Measurements from ENCODE around the gene CATSPER4.

CATSPER4 gene

DNA sequence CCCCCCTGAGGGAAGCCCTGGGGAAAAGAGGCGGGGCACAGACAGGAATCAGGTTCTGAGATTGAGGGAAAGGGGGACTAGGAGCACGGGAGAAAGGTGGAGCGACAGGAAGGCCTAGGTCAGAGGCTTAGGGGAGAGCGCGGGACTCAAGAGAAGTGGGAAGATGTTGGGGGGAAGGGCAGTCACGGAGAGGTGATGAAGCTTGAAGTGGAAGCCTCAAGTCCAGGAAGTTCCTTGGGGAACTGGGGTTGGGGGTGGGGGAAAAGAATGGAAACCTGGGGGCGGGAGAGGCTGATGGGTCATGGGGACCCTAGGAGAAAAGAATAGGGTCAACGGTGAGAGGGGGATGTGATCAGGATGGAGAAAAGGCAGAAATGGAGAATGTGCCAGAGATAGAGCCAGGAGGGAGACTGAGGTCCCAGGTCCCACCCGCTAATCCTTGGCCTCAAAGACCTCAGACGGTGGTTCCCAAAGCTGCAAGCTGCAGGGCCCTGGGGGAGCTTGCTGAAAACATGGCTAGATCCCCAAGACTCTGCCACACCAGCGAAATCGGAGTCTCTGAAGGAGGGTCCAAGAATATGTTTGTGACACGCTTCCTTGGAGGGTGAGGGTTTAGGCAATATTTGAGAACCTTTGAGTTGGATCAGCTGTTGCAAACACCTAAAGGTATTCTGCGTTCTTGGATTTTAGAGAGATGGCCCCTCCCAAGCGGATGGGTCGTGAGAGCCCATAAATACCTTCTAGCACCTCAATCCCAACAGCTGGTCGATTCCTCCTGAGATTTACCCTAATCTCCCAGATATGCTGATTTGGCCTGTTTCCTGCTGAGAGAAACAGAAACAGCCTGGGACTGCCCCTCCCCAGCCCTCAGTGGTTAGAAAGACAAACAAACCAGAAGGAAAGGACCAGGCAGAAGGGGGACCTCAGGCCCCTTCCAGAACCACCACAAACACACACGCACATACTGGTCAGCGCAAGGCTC lies 25.2 kb upstream of the CATSPER4 start:
- DNase-seq, result no peak

DNA sequence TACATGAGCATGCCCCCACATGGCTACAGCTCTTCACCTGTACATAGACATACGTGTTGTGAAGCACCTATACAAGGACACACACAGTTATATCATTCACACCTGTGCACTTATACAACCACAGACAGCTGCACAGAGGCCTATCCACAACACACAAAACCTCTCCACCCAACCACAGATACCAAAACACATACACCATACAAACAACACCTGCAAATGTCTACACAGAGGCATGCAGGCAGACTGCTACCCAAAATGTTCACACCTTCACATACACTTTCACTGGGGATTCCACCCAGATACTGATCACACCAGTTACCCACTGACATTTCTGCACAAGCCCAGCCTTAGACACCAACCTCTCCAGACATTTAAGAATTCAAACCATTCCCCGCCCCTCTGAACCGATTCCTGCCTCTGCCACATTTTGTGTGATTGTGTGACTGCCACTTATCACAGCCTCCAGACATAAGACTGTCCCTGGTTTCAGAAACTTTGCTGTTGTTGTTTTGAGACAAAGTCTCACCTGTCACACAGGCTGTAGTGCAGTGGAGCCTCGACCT lies 23.6 kb upstream of the CATSPER4 start:
- no peak for DNase-seq

DNA sequence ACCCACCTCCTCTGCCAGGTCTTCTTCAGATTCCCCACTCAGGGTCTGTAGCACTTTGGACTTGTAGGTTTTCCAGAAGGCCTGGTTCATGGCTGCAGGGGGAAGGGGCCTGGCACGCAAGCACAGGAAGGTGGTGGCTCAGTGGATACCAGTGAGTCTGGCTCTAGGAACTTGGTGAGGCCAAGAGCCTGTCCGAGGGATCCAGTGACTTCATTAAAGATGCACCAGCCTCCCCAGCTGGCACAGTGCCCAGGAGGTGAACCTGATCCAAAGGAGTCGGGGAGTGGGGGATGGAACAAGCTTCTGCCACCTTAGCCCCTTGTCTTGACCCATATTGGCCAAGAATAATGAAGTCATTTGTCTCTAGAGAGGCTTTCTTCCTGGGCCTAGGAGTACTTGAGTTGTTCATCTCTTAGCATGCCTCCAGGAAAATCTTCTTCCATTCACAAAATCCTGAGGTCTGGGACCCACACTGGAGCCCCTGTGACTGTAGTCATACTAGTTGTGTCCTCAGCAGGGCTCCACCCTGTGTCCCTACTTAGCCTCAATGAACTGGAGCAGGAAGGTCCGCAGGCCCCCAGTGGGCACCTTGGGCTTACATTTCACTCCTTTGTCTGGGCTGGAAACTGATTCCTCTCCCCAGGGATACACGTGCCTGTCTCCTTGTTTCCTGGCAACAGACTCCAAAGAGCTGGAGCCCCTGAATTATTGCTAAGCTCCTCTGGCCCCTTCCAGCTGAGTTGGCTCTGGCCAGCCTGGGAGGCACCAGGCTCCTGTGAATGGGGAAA lies 21.8 kb upstream of the CATSPER4 start, which contains the start of gene C1orf232:
Gene C1orf232 (minus strand): TSS at position 554 of the 788 bp plus-strand sequence. CDS start 464 bp downstream, at position 90.
- DNase-seq, result peak; percentile 84

DNA sequence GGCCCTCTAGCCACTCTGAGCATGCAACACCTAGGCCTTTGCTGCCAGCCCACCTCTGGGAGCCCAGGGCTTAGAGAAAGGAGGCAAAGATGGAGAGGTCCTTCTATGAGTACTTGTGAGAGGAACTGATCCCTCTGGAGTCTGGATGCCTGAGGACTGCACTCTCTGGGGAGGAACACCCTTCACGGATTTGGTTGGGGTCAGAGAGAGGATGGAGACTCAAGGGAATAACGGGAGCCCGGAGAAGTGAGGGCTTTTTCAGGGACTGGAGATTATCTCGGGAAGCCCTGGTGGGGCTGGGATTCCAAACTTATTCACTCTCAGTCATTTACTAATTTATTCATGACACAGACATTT lies 21.2 kb upstream of the CATSPER4 start:
- DNase-seq, result no peak

DNA sequence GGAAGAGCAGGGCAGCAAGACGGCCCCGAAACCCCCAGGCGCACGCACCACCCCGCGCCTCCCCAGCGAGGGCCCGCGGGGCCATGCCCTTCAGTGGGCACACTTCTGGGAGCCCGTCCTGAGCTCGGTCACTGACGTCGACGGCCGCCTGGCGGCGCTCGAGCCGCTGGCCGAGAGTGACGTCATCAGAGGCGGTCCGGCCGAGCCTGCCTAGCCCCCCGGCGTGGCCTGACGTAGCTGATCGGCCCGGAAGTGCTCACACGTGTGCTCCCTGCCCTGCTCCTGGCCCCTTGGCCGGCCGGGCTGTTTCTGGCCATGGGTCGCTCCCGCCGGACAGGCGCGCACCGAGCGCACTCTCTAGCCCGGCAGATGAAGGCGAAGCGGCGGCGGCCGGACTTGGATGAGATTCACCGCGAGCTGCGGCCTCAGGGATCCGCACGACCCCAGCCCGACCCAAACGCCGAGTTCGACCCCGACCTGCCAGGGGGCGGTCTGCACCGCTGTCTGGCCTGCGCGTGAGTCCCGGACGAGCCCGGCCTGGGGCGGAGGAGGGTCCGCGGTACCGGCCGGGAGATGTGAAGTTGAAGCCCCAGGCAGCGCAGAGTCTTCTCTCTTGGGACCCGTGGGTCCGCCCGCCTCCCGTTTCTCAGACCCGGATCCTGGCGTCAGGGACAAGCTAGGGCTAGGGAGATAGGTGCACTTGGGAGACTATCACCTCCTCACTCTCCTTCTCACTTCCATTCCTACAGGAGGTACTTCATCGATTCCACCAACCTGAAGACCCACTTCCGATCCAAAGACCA lies 20.5 kb upstream of the CATSPER4 start, which contains the start of gene ZNF593:
Gene ZNF593 (plus strand): TSS at position 240 of the 803 bp plus-strand sequence. CDS start 76 bp downstream, at position 316.
- DNase-seq, result peak; percentile 95

DNA sequence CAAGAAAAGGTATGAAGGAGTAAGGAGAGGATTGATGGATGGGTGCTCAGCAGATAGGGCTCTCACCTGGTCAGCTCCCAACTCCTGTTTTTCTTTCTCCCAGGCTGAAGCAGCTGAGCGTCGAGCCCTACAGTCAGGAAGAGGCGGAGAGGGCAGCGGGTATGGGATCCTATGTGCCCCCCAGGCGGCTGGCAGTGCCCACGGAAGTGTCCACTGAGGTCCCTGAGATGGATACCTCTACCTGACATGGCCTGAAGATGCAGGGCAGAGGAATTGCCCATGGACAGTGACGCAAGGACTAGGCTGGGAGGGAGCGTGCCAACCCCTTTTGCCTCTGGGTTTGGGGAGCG lies 20.0 kb upstream of the CATSPER4 start:
- no peak for DNase-seq

DNA sequence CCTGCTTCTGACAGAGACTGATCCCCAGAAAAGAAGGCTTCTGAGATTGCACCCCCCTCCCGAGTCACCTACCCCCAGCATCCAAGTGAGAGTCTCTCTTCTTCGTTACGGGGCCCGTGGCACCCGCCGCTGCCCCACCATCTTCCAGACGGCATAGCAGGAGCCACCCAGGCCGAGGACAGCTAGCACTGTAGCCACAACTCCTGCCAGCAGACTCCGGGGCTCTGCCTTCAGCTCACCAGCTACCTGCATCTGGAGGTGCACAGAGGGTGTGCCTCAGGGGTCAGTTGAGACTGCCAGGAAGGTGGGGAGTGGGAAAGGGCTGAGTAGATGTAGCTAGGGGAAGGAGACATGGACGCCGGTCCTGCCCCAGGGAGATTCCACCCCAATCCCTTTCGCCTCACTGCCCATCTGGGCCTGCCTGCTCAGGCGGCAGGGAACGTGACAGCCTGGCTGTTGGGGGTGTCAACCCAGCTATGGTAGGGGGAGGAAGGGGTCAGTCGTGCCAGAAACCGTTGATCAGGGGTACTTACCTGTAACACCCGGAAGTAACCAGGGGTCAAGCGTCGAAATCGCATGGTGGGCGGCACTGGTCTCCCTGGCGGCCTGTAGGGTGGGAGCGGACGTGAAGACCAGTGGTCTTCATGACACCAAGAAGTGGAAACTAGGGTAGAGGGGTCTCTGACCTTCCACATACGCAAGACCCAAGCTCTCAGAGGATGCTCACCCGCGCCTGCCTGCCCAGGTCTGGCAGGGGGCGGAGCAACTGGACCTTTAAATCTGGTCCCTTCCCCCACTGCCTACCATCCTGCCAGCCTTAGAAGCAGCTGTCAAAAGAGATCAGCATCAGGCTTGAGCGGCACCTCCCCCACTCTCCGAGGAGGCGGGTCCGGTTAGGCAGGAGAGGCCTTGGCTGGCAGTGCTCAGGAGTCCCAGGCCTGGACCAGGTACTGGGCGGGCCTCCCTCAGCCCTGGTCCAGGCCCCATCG lies 19.0 kb upstream of the CATSPER4 start, which contains the start of gene ZNF593OS:
Gene ZNF593OS (minus strand): TSS at position 749 of the 989 bp plus-strand sequence. CDS start 171 bp downstream, at position 578.
- DNase-seq, result peak; percentile 99

DNA sequence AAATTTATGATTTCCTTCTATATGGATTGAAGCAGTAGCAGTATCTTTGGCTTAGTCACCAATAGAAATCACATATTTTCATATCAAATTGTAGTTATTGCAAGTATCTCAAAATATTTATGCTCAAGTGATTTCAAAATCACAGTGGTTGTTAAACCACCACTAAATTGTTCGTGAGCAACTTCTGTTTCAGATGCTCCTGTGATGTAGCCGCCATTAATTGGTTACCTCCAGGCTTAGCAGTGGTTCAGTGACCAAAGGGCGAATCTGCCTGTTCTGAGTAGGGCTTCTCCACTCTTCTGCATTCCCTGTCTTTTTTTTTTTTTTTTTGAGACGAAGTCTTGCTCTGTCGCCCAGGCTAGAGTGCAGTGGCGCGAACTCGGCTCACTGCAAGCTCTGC lies 15.1 kb upstream of the CATSPER4 start:
- no peak for DNase-seq

DNA sequence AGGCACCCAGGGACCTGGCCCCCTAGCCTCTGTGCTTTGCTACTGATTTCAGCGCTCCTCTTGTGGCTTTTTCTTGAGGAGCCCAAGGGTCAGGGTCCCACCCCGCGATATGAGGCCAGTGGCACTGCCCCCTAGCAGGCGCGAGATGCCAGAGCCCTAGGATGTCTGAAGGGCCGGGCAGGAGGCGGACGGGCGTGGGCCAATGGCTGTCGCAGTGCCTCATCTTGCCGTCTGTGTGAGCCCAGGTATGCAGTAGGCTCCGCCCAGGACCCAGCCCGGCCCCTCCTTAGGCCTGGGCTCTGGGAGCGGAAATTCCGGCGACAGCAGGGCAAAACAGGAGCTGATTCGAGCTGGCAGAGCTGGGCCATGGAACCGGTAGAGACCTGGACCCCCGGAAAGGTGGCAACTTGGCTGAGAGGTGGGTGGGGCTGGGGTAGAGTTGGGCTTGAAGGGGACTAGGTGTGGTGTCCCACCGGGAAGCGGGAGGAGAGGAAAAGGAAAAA lies 13.2 kb upstream of the CATSPER4 start, which contains the start of gene CNKSR1:
Gene CNKSR1 (plus strand): TSS at position 310 of the 503 bp plus-strand sequence. CDS start 57 bp downstream, at position 367.
- DNase-seq, result no peak

DNA sequence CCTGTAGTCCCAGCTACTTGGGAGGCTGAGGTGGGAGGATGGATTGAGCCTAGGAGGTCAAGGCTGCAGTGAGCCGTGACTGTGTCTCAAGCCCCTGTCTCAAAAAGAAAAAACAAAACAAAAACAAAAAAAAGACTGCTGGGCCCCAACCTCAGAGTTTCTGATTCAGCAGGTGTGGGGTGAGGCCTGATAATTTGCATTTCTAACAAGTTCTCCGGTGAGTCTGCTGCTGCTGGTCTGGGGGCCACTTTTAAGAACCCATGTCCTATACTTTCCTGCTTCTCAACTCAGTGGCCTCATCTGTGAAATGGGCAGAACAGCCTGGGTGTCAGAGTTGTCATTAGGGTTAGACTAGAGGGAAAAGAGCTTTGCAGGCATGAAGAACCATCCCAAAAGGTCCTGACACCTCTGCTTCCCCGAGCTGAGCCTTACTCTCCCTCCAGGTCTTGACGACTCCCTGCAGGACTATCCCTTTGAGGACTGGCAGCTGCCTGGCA lies 10.3 kb upstream of the CATSPER4 start:
- no peak for DNase-seq

DNA sequence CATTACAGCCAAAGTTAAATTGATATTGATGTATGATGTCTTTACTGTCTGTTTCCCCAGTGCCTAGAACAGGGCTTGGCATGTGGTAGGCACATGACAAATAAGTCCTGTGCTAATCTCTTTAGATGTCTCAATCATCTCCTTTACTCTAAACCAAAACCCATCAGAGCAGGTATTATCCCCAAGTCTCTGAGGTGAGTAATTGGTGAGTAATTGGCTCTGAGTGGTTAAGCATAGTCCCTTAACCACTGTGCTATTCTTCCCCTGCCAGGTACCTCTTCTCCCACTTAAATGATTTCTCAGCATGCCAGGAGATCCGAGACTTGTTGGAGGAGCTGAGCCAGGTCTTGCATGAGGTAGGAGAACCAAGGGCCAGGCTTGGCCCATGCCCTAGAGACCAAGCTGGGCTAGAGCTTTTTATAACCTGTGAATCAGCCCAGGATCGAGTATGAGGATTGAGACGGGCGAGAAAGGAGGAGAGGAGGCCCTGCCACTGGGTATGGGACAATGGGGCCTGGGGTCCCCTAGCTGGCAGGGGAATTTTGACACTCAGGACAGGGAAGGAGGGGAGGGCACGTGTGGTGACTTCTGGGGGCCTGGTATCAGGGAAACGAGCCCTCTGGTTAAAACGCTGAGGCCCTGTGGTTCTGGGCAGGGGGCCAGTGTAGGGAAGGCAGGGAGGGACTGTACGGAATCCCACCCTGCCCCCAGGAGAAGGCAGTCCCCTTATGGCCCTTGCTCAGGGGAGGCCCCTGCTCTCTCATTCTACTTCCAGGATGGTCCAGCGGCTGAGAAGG lies 8.6 kb upstream of the CATSPER4 start:
- DNase-seq, result no peak

DNA sequence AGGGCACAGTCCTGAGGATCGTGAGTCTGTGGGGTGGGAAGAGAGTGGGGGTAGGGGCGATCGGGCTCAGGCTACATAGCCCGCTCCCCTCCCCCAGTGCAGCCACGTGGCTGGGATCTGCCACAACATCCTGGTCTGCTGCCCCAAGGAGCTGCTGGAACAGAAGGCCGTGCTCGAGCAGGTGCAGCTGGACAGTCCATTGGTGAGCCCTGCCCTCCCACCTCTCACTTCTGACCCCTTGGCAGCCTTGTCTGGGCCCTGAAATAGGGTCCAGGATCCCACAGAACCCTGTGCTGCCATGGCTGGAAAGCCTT lies 8.1 kb upstream of the CATSPER4 start:
- DNase-seq, result no peak

DNA sequence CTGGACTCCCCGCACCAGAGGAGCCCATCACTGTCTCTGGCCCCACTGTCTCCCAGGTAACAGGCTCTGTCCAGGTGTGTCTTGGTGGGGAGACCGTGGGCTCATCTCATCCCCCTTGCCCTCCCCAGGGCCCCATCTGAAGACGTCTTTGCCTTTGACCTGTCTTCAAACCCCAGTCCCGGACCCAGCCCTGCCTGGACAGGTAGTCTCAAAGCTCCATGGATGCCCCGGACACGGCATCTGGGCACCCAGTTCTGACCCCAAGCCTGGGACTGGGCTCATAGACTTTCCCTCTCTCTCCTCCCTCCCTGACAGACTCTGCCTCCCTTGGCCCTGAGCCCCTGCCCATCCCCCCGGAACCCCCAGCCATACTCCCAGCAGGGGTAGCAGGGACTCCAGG lies 6.3 kb upstream of the CATSPER4 start:
- no peak for DNase-seq

DNA sequence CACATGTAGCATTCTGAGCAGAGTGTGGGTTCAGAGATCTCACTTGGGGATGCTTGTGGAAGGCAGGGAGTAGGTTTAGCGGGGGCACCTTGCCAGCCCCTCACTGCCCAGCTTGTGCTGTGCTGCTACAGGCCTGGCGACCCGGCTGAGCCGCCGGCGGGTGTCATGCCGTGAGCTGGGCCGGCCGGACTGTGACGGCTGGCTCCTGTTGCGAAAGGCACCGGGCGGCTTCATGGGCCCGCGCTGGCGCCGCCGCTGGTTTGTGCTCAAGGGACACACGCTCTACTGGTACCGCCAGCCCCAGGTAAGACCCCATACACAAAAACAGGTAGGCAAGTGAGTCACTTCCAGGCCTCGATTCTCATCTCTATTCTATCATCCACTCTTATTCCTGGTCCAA lies 5.5 kb upstream of the CATSPER4 start:
- no peak for DNase-seq

DNA sequence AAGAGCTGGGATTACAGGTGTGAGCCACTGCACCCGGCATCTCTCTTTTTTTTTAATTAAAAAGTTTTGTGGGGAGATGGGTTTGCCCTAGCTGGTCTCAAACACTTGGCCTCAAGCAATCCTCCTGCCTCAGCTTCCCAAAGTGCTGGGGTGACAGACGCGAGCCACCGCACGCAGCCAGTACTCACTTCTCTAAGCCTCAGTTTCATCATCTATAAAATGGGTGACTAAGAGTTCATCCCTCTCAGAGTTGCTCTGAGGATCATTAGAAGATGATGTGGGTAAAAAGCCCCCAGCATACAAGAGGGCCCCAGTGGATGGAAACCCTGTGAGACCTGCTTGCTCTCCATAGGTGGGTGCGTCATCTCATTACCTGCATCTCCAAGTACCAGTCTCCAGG lies 2.5 kb upstream of the CATSPER4 start:
- DNase-seq, result no peak

DNA sequence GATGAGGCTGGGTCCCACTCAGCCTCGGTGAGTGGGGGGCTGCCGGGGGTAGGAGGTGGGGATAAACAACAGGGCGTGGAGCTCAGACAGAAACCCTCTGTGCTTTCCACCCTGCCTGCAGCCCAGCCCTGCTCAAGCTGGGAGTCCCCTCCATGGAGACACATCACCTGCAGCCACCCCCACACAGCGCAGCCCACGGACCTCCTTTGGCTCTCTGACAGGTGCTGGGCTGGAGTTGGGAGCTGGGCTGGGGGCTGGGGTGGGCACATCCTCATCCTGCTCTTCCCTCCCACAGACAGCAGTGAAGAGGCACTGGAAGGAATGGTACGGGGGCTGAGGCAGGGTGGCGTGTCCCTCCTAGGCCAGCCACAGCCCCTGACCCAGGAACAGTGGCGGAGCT lies 1.9 kb upstream of the CATSPER4 start:
- DNase-seq, result no peak

DNA sequence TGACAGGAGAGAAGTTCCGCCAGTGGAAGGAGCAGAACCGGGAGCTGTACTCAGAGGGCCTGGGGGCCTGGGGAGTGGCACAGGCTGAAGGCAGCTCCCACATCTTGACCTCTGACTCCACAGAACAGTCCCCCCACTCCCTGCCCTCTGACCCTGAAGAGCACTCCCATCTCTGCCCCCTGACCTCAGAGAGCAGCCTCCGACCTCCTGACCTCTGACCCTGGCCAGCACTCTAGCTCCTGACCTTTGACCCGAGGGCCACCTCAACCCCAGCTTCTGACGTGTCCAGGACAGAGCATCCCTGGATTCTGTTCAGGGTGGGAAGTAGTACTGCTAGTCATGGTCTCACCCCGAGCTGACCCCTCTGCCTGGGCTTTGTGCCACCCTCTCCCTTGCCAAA lies 1.1 kb upstream of the CATSPER4 start:
- no peak for DNase-seq

DNA sequence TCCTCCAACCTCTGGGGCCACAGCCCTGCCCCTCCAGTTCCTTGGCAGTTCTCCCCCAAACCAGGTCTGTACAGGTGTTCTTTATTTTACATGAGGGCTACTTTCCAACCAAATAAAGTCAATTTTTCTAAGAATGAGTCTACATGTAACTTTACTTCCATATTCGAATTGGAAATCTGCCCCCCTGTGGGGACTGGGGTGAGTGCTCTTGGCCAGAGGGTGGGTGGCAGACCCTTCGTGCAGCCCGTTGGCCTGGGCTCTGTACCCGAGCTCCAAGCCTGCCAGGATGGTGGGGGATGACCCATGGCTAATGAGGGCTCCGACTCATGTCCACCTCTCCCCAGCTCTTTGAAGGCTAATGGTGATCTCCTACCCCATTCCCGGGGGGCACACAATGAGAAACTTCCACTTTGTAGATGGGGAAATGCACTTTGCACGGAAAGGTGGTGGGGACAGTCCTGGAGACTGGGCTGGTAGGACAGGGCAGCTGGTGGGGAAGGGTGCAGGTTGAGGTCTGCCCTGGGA lies 589 bp upstream of the CATSPER4 start:
- no peak for DNase-seq

DNA sequence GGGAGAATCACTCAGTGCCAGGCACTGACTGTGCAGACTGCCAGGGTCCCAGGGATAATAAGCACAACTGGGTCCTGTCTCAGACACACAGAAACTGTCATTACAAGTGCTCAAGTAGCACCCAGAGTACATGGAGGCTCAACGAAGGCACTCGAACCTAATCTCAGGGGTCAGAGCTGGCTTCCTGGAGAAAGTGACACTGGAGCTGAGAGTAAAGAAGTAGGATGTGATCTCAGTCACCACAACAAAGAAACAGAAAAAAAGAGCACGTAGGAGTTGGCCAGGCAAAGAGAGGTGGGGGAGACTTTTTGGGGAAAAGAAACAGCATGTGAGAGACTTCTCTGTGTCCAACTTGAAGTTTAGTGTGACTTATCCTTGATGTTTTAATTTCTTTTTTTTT lies 1.3 kb downstream of the CATSPER4 start:
- no peak for DNase-seq

DNA sequence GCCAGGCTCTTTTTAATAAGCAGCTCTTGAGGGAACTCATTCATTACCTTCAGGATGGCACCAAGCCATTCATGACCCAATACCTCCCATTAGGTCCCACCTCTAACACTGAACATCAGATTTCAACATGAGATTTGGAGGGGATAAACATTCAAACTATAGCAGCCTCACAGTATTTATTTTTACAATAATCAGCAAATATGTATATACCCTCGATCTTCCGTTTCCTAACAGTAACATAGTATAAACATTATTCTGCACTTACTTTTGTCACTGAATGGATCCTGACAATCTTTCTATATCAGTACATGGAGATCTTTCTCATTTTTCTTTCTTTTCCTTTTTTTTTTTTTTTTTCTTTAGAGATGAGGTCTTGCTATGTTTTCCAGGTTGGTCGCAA lies 5.4 kb downstream of the CATSPER4 start:
- DNase-seq, result no peak

All from eye (tissue), 1 donor.